SKM-1 treated with dmso at 0.1 percent for 144 hours (cell line): ENCODE data around the gene ATCAY.
"Not testable (repeated sequence)": the region's sequence is repeated elsewhere in the genome, so short reads cannot be mapped to it uniquely, and the experiment has no call there.

Experiments used
- DNase-seq: peaks from one replicate; lab custom pipeline; 2025; ENCODE audit not compliant: unreplicated experiment; lab: John Stamatoyannopoulos, UW

ATCAY gene

DNA sequence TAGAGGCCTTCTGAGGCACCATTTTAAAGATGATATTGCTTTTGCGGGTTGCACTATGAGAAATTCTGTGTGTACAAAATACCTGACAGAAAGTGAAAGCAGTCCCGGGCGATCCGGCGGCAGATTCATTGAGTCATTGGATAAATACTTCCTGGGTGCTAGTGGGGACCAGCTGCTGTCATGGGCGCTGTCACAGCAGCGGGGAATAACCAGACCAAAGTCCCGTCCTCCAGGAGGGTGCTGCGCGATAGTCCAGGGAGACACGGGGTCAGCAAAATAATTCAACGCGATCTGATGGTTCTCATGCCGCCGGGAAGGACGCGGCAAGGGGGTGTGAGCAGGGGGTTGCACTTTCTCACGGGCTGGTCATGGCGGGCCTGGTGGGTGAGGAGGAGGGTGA, 25.2 kb upstream of the ATCAY start:
- DNase-seq = no peak

DNA sequence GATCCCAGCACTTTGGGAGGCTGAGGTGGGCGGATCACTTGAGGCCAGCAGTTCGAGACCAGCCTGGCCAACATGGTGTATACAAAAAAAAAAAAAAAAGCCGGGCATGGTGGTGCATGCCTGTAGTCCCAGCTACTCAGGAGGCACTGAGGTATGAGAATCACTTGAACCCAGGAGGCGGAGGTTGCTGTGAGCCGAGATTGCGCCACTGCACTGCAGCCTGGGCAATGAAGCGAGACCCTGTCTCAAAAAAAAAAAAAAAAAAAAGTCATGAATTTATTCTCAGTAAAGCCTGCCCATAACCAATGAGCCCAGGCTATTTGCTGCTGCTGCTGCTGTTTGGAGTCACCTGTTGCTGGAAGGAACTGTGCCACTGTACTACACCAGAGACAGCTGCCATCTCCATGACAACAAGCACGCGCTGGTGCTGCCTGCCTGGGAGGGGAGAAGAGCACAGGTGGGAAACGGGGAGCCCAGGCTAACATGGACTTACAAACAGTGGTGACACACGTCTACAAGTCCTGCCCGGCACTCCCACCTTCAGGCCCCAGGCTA, 23.0 kb upstream of the ATCAY start:
- no peak for DNase-seq

DNA sequence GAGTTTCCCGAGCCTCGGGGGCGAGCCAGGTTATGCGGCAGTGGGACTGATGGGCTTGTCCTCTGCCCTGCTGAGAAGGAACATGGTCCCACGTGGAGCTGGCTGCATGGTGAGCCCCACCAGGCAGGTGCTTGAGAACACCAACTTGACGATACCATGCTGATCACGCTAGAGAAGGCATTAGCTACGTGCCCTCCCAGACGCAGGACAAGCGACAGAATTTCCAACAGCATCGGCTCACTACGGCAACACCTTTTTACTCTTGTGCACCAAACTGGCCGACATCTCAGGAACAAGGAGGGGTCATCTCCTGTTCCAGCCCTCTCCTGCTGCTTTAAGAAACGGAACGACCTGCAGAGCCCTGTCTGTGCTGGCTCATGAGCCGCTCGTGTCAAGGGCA, 20.0 kb upstream of the ATCAY start:
- DNase-seq = no peak

DNA sequence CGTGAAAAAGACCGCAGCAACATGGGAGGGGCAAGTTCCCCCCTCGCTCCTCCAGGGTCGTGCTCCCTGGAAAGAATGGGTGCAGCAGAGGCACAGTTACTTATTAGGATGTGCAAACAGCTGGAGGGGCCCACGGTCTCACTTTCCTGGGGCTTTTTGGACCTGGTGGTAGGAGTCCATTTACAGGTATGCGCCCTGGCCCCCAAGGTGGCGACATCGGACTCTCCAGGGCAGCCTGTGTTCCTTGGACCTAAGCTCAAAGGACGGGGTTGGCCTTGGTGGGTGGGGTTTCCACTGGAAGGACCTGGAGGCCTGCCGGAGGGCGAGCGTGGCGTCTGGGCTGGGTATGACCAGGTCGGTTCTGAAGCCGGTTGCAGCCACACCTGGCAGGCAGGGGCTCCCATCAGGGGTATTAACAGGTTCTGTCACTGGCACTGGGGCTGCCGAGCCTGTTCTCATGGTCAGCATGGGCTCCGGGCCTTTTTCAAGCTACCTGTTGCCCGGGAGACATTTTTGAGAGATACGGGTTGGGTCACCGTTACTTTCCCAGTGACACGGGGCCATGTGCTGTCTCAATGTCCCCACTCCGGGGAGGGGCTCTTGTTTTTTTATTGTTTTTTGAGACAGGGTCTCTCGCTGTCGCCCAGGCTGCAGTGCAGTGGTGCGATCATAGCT, 17.5 kb upstream of the ATCAY start:
- no peak for DNase-seq

DNA sequence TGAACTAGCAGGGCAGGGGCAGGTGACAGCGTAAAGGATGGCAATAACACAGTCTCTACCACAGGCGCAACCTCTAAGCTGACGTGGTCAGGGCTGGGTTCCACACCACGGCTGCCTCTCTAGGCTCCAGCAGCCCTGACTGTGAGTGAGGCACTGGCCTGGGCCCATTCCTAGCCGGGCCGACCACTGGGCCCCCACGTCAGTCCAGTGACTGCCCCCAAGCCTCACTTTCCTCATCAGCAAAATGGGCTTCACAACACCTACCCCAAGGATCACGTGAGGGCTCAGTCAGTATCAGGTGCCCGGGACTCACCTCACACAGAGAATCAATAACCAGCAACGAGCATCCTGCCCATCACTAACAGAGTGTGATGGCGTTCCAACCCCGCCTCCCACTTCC, 16.8 kb upstream of the ATCAY start:
- no peak for DNase-seq

DNA sequence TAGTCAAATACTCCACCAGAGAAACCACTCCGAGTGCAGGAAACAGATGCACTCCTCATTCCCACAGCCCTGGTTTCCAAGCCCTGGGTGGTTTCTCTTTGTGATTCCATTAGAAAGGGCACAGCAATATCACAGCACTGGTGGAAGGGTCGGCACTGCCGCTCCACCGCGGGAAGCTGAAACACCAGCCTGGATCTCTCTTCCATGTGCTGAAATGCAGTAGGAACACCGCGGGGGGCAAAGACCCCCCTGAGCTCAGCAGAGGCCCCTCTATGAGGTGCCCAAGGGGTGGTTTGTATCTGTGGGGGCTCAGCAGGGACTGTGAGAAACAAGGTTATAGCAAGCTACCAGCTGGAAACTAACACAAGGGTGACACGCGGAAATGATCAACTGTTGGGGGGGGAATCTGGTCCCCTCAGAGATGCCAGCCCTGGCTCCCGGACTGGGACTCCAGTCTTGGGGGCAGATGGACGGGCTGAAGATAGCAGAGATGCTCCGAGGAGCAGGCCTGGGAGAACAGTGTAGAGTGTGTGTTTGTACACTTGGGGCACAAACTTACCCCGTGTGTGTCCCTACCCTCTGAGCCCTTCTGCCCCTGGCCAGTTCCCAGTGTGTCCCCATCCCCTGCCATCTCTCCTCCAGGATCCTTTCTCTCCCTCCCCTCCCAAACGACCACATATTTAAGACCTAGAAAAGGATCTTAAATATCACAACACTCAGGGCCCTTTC, 13.4 kb upstream of the ATCAY start:
- no peak for DNase-seq

DNA sequence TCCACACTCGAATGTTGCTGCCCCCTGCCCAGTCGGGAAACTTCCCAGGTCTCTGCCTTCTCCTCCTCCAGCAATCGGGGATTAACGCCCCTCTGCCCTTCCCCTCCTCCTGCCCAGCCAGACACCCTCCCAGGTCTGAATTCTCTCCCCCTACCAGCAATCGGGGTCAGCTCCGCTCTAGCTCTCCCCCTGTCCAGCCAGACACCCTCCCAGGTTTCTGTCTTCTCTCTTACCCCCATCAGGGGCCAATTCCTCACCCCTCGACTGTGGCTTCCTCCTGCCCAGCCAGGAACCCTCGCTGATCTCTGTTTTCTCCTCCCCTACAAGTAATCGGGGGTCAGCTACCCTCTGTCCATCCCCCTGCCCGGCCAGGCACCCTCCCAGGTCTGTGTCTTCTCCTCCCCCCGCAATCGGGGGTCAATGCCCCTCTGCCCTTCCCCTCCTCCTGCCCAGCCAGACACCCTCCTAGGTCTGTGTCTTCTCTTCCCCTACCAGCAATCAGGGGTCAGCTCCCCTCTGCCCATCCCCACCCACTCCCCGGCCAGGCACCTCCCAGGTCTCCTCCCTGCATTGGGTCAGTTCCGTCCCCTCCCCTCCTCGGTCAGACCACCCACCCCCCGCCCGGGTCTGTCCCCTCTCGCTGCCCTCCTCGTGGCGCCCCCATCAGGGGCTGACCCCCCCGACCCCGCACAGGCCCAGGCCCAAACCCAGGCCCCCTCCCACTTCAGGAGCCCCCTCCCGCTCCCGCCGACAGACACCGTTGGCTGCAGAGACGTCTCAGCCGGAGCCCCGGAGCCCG, 12.3 kb upstream of the ATCAY start:
- no peak for DNase-seq

DNA sequence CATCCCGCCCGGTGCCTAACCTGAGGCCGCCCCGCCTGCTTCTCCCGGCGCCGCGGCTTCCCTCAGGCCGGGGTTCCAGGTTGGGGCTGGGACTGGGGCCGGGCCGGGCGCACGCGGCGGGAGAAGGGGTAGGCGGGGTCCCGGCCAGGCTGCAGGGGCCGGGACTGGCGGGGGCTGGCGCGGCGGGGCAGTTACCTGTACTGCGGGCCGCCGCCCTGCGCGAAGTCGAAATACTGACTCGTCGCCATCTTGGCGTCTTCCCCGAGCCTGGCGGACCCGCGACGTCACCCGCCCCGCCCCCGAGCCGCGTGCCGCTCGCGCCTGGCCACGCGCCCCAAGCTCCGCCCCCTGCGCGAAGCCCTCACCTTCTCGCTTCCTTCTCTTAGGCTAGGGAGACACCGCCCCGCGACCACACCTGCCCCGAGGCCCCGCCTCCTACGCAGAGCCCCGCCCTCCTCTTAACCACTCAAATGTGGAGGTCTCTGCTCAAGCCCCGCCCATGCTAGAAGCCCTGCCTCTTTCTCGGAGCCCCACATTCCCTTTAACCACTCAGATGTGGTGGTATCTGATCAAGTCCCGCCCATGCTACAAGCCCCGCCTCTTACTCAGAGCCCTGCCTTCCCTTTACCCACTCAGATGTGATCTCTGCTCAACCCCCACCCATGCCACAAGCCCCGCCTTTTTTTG, 11.6 kb upstream of the ATCAY start, which contains the start of gene ZFR2:
Gene ZFR2 (minus strand): TSS at position 269 of the 687 bp plus-strand sequence. CDS start 21 bp downstream, at position 248.
- no peak for DNase-seq

DNA sequence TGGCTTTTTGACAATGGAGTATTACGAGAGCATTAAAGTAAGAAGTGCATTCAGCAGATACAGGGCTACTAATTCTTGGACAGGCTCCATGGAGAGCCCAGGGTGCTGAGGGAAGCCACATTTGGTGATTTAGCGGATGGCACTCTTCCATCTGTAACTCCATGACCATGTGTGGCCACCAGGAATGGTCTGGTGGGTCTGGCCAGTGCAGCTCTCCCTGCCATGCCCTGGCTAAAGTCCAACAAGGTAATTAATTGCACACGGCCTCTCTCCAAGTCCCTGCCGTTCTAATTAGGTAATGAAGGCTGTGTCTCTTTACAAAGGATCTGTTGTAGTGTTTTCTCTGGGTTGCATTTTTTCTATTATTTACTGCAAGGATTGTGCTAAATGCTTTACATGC, 7.3 kb upstream of the ATCAY start:
- no peak for DNase-seq

DNA sequence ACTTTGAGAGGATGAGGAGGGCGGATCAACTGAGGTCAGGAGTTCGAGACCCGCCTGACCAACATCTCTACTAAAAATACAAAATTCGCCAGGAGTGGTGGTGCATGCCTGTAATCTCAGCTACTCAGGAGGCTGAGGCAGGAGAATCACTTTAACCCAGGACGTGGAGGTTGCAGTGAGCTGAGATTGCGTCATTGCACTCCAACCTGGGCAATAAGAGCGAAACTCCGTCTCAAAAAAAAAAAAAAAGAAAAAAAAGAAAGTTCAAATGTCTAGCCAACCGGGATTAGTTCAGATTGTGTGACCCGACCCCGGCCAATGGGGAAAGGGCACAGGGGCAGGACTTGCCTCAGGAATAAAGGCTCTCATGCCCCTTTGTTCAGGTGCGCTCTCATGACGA, 5.8 kb upstream of the ATCAY start:
- DNase-seq = not testable (repeated sequence)

DNA sequence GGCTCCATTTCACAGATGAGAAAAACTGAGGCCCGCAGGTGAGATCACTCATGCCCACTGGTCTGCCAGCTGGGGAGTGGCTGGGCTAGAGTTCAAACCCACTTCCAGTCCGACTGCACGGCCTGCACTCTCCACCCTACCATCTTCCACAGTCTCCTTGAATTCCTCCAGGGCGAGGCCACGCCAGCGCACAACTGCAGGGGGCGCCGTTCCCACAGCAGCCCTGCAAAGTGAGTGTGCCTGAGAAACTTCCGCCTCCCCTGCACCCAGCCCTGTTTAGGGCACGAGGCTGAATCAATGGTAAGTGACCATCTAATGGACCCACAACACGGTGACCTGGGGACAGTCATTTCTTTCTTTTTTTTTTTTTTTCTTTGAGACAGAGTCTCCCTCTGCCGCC, 829 bp upstream of the ATCAY start:
- no peak for DNase-seq

DNA sequence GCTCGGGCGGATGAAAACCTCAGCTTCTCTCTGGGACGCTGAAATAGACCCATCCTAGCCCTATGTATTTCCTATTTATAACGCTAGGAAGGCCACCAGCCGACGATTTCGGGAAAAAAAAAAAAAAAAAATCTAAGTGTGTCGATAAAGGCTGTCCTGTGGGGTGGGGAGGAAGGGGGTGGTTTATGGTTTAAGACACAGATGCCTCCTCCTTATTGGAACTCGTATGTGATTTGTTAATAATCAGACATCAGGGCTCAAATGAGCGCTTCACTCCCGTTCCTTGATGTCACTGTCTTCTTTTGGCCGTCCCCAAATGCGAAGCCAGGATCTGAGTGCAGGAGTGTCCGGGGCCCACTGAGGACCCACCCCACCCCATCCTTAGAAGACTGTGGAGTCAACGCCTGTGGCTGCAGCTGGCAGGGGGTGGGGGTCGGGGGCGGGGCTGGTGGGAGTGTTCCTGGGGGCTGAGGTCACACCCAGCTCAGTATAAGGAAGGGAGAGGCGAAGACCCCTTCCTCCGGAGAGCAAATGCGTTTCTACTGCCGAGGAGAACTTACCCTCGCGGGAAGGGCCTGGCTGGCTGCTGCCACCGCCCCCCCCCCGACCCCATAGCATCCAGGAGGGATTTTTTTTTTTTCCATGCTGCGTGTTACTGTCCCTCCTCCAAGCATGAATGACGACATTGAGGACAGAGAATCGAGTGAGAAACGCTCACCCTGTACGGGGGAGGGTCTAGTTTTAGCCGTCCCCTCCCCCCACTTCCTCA, 971 bp downstream of the ATCAY start:
- peak; percentile 33 for DNase-seq

DNA sequence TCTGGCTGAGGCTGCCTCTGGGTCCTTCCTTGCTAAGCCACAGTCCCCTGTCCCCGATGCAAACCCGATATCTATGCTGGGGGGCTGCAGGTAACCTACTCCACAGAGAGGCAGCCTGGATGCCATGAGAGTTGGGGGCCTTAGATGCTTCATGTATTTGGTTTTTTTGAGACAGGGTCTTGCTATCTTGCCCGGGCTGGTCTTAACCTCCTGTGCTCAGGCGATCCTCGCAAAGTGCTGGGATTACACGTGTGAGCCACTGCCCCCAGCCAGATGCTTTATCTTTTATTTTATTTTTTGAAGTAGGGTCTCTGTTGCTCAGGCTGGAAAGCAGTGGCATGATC, 1.5 kb downstream of the ATCAY start:
- no peak for DNase-seq

DNA sequence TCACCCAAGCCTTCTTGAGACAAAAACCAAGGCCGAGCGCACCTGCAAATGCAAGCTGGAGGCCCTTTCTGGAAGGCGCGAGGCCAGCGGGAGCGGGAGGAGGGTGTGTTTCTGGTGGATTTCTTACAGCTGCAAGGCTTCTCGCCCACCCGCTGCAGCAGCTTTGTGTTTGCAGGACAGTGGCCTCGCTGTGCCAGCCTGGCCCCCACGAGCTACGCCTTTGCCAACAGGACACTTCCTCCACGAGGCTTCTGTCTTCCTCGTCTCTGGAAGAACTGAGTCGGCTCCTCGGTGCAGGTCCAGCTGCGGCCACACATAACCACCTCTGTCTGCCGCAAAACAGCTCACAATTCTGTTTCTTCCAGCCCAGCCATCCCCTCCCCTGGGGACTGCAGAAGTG, 10.1 kb downstream of the ATCAY start:
- no peak for DNase-seq

DNA sequence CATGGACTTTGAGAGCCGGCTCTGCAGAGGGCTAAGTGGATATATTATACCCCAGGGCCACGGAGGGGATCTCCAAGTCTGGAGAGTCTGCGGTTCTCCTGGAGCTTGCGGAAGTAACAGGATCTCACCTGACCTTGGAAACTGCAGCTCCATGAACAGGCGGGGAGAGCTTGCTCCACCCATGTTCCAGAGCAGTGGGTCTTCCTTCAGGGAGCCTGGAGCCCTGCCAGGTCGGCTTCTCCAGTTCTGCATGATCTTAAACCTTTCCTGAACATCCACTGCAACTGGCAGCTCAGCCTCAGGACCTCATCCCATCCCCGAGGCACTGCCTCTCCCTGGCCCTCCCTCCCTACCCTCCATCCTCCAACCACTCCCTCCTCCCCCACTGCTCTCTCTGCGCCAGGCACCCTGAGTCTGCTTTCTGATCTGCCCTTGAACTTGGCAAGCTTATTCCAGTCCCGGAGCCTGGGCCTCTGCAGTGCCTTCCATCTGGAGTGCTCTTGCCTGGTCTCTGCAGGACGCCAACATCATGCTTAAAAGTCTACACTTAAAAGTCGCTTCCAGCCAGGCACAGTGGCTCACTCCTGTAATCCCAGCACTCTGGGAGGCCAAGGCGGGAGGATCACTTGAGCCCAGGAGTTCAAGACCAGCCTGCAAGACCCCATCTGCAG, 13.2 kb downstream of the ATCAY start:
- no peak for DNase-seq

DNA sequence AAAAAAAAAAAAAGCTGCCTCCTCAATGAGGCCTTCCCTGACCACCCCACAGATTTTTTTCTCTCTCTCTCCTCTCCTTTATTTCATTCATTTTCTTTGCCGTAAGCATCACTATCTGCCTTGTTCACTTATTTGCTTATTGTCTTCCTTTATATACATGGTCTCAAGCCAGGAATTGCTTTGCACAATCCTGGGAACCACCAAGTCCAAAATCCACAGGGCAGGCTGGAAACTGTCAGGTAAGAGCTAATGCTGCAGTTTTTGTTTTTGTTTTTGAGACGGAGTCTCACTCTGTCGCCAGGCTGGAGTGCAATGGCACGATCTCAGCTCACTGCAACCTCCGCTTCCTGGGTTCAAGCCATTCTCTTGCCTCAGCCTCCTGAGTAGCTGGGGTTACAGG, 14.5 kb downstream of the ATCAY start:
- DNase-seq = not testable (repeated sequence)

DNA sequence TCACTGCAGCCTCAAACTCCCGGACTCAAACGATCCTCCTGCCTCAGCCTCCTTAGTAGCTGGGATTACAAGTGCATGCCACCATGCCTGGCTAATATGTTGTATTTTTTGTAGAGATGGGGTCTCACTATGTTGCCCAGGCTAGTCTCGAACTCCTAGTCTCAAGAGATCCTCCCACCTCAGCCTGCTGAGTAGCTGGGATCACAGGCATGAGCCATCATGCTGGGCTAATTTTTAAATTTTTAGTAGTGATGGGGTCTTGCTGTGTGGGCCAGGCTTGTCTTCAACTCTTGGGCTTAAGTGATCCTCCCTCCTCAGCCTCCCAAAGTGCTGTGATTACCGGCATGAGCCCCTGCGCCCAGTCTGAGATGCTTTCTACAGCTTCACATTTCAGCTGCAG, 15.3 kb downstream of the ATCAY start:
- no peak for DNase-seq

DNA sequence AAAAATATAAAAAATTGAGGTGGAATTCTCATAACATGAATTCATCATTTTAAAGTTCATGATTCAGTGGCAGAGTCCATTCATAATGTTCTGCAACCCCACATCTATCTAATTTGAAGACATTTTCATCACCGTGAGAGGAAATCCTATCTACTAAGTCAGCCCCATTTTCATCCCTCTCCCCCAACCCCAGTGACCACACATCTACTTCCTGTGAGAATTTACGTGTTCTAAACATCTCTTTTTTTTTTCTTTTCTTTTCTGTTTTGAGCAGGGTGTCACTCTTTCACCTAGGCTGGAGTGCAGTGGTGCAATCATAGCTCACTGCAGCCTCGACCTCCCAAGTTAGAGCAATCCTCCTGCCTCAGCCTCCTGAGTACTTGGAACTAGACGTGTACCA, 17.5 kb downstream of the ATCAY start:
- no peak for DNase-seq

DNA sequence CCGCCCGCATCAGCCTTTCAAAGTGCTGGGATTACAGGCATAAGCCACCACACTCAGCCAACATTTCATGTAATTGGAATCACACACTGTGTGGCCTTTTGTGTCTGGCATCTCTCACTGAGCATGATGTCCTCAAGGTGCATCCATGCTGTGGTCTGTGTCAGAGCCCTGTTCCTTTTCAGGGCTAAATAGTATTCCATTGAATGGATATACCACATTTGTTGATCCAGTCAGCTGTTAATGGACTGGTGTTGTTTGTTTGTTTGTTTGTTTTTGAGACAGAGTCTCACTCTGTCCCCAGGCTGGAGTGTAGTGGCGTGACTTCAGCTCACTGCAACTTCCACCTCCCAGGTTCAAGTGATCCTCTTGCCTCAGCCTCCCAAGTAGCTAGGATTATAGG, 17.9 kb downstream of the ATCAY start:
- no peak for DNase-seq
